HepG2 (cell line): ENCODE results near the gene HEPACAM.

Experiments
- HNF4G ChIP-seq, 2 experiments: sonication (generic) in 1 of 2; formaldehyde crosslinking in 1 of 2; IDR thresholded peaks; 2 replicates each; pipeline versions ENCODE4 v1.4.0 to v1.6.1; 2011 to 2020; ENCODE audit warnings: borderline replicate concordance in 2 of 2, low read depth in 2 of 2, mild to moderate bottlenecking in 2 of 2, low read length in 1 of 2, missing genetic modification reagents in 1 of 2, moderate library complexity in 1 of 2
- HOXA7 ChIP-seq: sonication (generic); formaldehyde crosslinking; IDR thresholded peaks from 2 replicates; pipeline ENCODE4 v1.8.1; 2022; ENCODE audit warnings: mild to moderate bottlenecking, missing genetic modification reagents, moderate library complexity
- NFYB ChIP-seq: sonication (generic); formaldehyde crosslinking; IDR thresholded peaks from 2 replicates; pipeline ENCODE4 v1.4.0; 2020; ENCODE audit warnings: missing genetic modification reagents
- SIN3A ChIP-seq: IDR thresholded peaks from 2 replicates; pipeline ENCODE4 v1.6.1; 2011; ENCODE audit warnings: low read depth, mild to moderate bottlenecking, control low read depth, low read length, borderline replicate concordance
- SMC3 ChIP-seq: IDR thresholded peaks from 2 replicates; pipeline ENCODE4 v1.6.1; 2011; ENCODE audit warnings: low read length, improper control_type of control experiment
- ZBTB1 ChIP-seq: sonication (generic); formaldehyde crosslinking; IDR thresholded peaks from 2 replicates; pipeline ENCODE4 v1.4.0; 2020; ENCODE audit warnings: missing genetic modification reagents, borderline replicate concordance
- ZNF160 ChIP-seq: sonication (generic); formaldehyde crosslinking; IDR thresholded peaks from 2 replicates; pipeline ENCODE4 v1.8.0; 2022; ENCODE audit warnings: mild to moderate bottlenecking, inconsistent platforms, missing genetic modification reagents
- ZNF326 ChIP-seq: sonication (generic); formaldehyde crosslinking; IDR thresholded peaks from 2 replicates; pipeline ENCODE4 v1.4.0; 2020; ENCODE audit warnings: missing genetic modification reagents, borderline replicate concordance
- ZNF557 ChIP-seq: sonication (generic); formaldehyde crosslinking; IDR thresholded peaks from 2 replicates; pipeline ENCODE4 v1.4.0; 2020; ENCODE audit warnings: missing genetic modification reagents
- ZNF879 ChIP-seq: sonication (generic); formaldehyde crosslinking; IDR thresholded peaks from 2 replicates; pipeline ENCODE4 v1.8.1; 2023; ENCODE audit warnings: missing genetic modification reagents

DNA sequence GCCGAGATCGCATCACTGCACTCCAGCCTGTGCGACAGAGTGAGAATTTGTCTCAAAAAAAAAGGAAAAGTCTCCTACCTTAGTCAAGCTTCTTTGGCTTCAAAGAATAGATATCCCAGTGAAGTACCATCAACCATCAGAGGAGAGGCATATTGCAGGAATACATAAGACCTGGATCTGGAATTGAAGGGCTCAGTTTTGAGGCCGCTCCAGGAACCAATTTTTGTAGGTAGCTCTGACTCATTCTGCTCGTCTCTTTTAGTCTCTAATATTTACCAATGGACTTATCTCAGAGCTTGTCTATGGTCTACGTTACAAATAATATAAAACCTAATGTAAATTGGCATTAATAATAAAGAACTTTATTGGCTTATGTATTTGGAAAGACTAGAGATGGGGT lies 10.0 kb upstream of the HEPACAM start:
- no peak for TF ChIP-seq HNF4G (IDR thresholded peaks at IDR 0.05; ENCODE audit: borderline replicate concordance, low read depth, low read length)
- no peak for TF ChIP-seq HNF4G (CRISPR knock-in tag; IDR thresholded peaks at IDR 0.05; ENCODE audit: borderline replicate concordance, low read depth)
- no peak for TF ChIP-seq SIN3A
- TF ChIP-seq SMC3 = no peak
- TF ChIP-seq ZNF160 (CRISPR knock-in tag) = no peak
- no peak for TF ChIP-seq HOXA7 (CRISPR knock-in tag)
- TF ChIP-seq ZBTB1 (CRISPR knock-in tag) = no peak
- no peak for TF ChIP-seq ZNF557 (CRISPR knock-in tag)
- TF ChIP-seq ZNF879 (CRISPR knock-in tag) = no peak
- no peak for TF ChIP-seq NFYB (CRISPR knock-in tag)
- TF ChIP-seq ZNF326 (CRISPR knock-in tag) = no peak
